Large intestine (tissue), 3 donors: ENCODE results near the gene TCF4. TPM values are rescaled to one million over a fixed set of nuclear protein-coding genes. Genes with fewer than 3 reads are reported as not detected.

Experiments used
- DNase-seq, 2 donors: peaks; one replicate each; pipeline versions ENCODE4 v3.0.0 to v3.0.0-alpha.2; 2013
- H3K27ac ChIP-seq: one replicate; pipeline ENCODE4 v1.5.1; 2013; ENCODE audit warnings: low read length
- H3K27me3 ChIP-seq: 2 replicates; pipeline ENCODE4 v1.6.1; 2013; ENCODE audit warnings: low read length; ENCODE audit not compliant: control insufficient read depth, insufficient read depth
- H3K36me3 ChIP-seq: 2 replicates; pipeline ENCODE4 v1.6.1; 2013; ENCODE audit warnings: low read length; ENCODE audit not compliant: control insufficient read depth, insufficient read depth
- H3K4me1 ChIP-seq: one replicate; pipeline ENCODE4 v1.6.1; 2013; ENCODE audit warnings: low read length; ENCODE audit not compliant: control insufficient read depth, insufficient read depth
- H3K4me3 ChIP-seq: one replicate; pipeline ENCODE4 v1.5.1; 2013; ENCODE audit warnings: low read length
- H3K9me3 ChIP-seq: one replicate; pipeline ENCODE4 v1.6.1; 2013; ENCODE audit warnings: mild to moderate bottlenecking, low read depth, low read length, moderate library complexity; ENCODE audit not compliant: control insufficient read depth
- WGBS: methylation state at CpG from one replicate; pipeline ENCODE4 v1.1.5; 2013; ENCODE audit warnings: low lambda C conversion rate; ENCODE audit not compliant: insufficient coverage; 5-methylcytosine and 5-hydroxymethylcytosine counted together
- polyA plus RNA-seq: library from polyadenylated mRNA; unstranded; fragments of 120-200 nt; gene quantifications from one replicate; pipeline ENCODE4 v1.2.1, GENCODE V29; 2013

TCF4 gene
- polyA plus RNA-seq, 1 donor = 42.5 TPM

DNA sequence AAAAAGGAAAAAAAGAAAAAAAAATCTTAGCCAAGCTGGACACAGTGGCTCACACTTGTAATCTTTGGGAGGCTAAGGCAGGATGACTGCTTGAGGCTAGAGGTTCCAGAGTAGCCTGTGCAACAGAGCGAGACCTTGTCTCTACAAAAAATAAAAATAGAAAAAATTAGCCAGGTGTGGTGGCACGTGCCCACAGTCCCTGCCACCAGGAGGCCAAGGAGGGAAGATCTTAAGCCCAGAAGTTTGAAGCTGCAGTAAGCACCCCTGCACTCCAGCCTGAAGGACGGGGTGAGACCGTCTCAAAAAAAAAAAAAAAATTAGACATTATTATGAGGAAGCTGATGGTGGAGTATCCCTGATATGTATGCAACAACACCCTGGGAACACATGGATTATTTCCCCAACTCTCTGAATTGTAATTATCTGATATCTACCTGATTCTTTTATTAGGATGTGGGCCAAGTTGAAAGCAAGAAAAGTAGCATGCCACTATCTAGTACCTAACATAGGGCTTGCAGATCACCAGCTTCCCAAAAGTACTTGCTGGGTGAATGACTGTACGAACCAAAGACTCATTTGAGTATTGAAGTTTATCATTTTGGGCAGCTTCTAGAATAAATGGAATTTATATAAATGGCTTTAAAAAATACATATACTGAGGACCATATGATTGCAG is 140.9 kb downstream of the TCF4 start:
- no peak for DNase-seq
- Histone ChIP-seq H3K4me1 (no peaks in the 10 kb centered on the region), H3K27me3 (no peaks in the 10 kb centered on the region), H3K9me3 (no peaks in the 10 kb centered on the region), H3K27ac (no peak overlapping the region), H3K36me3 (no peaks in the 10 kb centered on the region), H3K4me3 (no peak overlapping the region)
- 80% methylated on average over 1 of the region's 5 CpGs for WGBS

- H3K27me3 ChIP-seq = no peaks in the 10 kb centered on the region
- no peak overlapping the region for H3K27ac ChIP-seq
- H3K9me3 ChIP-seq = no peaks in the 10 kb centered on the region
- WGBS = 100% methylated on average over 1 of the region's 1 CpG
- no peaks in the 10 kb centered on the region for H3K4me1 ChIP-seq
- no peak overlapping the region for H3K4me3 ChIP-seq
- DNase-seq = no peak
- H3K36me3 ChIP-seq = no peaks in the 10 kb centered on the region
Observed at GRCh38 chr18:55444536-55444935, 143.5 kb downstream of the TCF4 start.

- no peak overlapping the region for H3K27ac ChIP-seq
- no peak overlapping the region for H3K4me3 ChIP-seq
- no peak for DNase-seq
- no peaks in the 10 kb centered on the region for H3K4me1 ChIP-seq
- no peaks in the 10 kb centered on the region for H3K9me3 ChIP-seq
- H3K36me3 ChIP-seq = no peaks in the 10 kb centered on the region
- 100% methylated on average over 2 of the region's 3 CpGs for WGBS
- H3K27me3 ChIP-seq = no peaks in the 10 kb centered on the region
Observed at GRCh38 chr18:55443776-55444175, 144.2 kb downstream of the TCF4 start.

DNA sequence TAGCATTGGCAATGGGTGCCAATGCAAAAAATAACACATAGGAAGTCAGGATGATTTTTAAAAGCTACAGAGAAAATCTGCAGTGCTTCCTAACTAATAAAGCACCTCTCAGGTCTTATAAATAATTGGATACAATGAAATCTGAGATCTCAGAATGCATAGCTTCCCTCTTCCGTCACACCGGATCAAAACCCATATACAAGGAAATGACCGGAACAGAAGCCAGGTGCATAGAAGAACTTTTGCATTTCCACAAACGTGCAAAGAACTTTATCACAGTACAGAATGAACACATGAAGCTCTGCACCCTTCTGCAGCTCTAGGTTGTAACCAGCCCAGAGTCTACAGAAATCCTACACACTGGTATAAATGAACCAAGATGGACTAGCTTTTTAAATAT is 145.4 kb downstream of the TCF4 start:
- Histone ChIP-seq H3K4me3 (no peak overlapping the region), H3K36me3 (no peaks in the 10 kb centered on the region), H3K9me3 (no peaks in the 10 kb centered on the region), H3K27ac (no peak overlapping the region), H3K4me1 (no peaks in the 10 kb centered on the region), H3K27me3 (no peaks in the 10 kb centered on the region)
- no peak for DNase-seq
- no CpG with 5 or more reads among the region's 4 CpGs for WGBS

GRCh38 chr18:55440988-55441387 is 147.0 kb downstream of the TCF4 start:
- H3K27ac ChIP-seq = no peak overlapping the region
- H3K27me3 ChIP-seq = no peaks in the 10 kb centered on the region
- no peaks in the 10 kb centered on the region for H3K9me3 ChIP-seq
- DNase-seq = no peak
- H3K4me3 ChIP-seq = no peak overlapping the region
- no peaks in the 10 kb centered on the region for H3K36me3 ChIP-seq
- no peaks in the 10 kb centered on the region for H3K4me1 ChIP-seq

DNA sequence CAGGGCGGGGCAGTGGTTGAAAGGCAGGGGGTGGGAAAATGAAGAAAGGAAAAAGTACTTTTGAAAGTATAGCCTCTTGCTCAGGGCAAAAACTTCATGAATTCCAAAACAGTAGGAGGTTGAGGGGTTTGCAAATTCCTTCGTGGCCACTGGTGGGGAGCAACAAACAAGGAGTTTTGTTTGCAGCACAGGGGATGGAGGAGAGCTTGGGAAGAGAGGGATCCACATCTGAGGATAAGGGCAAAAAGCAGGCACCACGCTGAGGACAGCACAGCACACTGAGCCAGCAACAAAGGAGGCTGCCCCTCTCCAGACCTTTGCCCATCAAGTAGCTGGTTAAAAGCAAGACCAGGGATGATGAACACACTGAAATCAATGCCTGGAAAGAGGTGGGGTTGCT is 148.9 kb downstream of the TCF4 start:
- DNase-seq = no peak
- WGBS = 100% methylated on average over 1 of the region's 3 CpGs
- H3K9me3 ChIP-seq = no peaks in the 10 kb centered on the region
- H3K4me3 ChIP-seq = no peak overlapping the region
- H3K36me3 ChIP-seq = no peaks in the 10 kb centered on the region
- no peaks in the 10 kb centered on the region for H3K4me1 ChIP-seq
- no peaks in the 10 kb centered on the region for H3K27me3 ChIP-seq
- H3K27ac ChIP-seq = no peak overlapping the region

GRCh38 chr18:55435592-55435991 is 152.4 kb downstream of the TCF4 start:
- Histone ChIP-seq H3K27ac (no peak overlapping the region), H3K9me3 (no peaks in the 10 kb centered on the region), H3K4me3 (no peak overlapping the region), H3K27me3 (no peaks in the 10 kb centered on the region), H3K36me3 (no peaks in the 10 kb centered on the region), H3K4me1 (no peaks in the 10 kb centered on the region)
- no CpG with 5 or more reads among the region's 1 CpG for WGBS
- DNase-seq = no peak

DNA sequence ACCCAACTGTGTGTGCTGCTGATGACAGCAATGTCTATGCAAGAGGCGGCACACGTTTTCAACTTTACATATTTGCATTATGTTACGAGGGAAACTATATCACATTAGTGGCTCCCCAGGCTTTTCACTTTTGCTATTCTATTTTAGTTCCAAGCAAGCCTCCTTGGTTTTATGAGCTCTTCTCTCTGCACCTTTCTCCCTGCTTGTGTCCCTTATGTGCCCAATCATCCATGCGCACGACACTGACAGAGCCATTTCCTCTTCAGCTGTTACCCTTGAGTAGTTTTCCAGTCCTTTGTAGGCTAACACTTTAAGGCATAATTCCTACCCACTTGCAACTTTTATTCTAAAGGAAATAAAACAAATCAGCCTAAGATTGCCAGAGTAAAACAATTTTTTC is 154.3 kb downstream of the TCF4 start:
- no peaks in the 10 kb centered on the region for H3K36me3 ChIP-seq
- no peak for DNase-seq
- H3K27ac ChIP-seq = no peak overlapping the region
- H3K4me1 ChIP-seq = no peaks in the 10 kb centered on the region
- no peak overlapping the region for H3K4me3 ChIP-seq
- WGBS = 92% methylated on average over 5 of the region's 5 CpGs
- H3K9me3 ChIP-seq = no peaks in the 10 kb centered on the region
- H3K27me3 ChIP-seq = no peaks in the 10 kb centered on the region

DNA sequence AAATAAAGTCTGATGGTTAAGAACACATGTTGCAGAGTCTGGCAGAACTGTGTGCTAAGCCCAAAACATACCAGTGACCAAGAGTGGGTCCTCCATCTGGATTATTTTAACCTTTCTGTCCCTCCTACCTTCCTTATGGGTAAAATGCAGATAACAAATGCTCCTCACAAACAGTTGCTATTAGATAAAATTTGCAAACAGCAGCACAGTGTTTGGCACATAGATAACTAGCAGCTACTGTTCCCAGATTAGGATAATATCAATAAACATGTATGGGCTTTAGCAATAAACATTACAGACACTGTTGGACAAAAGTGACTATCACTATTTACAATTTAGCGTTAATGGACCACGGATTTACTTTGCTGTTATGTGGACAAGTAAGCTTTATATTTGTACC is 154.9 kb downstream of the TCF4 start:
- DNase-seq = no peak
- H3K9me3 ChIP-seq = no peaks in the 10 kb centered on the region
- H3K27ac ChIP-seq = no peak overlapping the region
- no peaks in the 10 kb centered on the region for H3K36me3 ChIP-seq
- no peaks in the 10 kb centered on the region for H3K27me3 ChIP-seq
- H3K4me1 ChIP-seq = no peaks in the 10 kb centered on the region
- no peak overlapping the region for H3K4me3 ChIP-seq
- WGBS = no CpG with 5 or more reads among the region's 2 CpGs

DNA sequence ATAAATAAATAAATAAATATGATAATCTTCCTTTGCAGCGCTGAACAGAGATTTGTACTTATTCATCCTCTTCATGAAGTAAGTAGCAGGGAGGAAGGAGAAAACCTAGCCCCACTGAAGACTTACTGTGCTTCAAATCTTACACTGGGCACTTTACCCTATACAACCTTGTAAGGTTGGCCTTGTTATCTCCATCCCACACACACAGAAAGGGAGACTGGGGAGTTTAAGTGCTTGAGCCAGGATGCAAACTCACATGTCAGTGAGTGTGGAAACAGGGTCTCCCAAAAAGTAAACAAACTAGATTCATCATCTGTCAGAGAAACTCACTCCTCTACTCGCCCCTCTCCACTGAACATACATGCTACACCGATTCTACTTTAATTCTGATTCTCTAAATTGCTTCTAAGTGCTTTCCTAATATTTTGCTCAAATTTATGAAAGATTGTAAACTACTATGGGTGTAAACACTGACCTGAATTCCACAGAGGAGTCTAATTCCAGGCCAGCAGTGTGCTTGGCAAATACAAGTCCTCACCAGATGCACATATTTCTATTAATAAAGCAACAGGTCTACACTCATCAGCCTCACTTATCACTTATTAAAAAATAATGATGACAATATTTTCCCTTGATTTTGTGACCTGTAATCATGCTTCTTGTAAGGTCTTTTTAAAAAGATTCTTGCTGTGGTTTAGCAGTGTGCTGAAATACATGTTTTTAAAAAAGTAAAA is 155.5 kb downstream of the TCF4 start:
- Histone ChIP-seq H3K4me3 (no peak overlapping the region), H3K27ac (no peak overlapping the region), H3K9me3 (no peaks in the 10 kb centered on the region), H3K27me3 (no peaks in the 10 kb centered on the region), H3K4me1 (no peaks in the 10 kb centered on the region), H3K36me3 (no peaks in the 10 kb centered on the region)
- no peak for DNase-seq
- WGBS = 88% methylated on average over 3 of the region's 3 CpGs

DNA sequence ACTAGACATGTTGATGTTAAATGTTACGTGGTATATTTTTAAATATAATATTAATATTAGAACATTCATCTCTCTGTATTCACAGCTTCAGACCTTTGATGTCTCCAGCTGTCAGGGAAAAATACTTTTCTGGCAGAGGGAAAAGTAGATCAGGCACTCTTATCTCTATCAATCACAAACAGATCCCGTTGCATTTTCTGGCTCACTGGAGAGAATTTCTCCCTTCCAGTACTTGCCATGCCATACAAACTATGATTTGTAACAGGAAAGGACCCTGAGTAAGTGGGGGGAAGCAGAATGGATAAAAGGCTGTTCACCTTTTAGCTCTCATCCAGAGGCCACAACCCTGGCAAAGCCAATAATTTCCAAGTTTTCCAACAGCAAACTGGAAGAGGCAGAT is 158.0 kb downstream of the TCF4 start:
- Histone ChIP-seq H3K27me3 (no peaks in the 10 kb centered on the region), H3K4me1 (no peaks in the 10 kb centered on the region), H3K9me3 (no peaks in the 10 kb centered on the region), H3K4me3 (no peak overlapping the region), H3K27ac (no peak overlapping the region), H3K36me3 (no peaks in the 10 kb centered on the region)
- DNase-seq = no peak
- WGBS = 17% methylated on average over 1 of the region's 2 CpGs
